ENCODE data around the gene TNFSF12. TPM values are rescaled to one million over a fixed set of nuclear protein-coding genes. Genes with fewer than 3 reads are reported as not detected.

Gene TNFSF12
- total RNA-seq, 1 donor from 2014 or later: 15.0 TPM

DNA sequence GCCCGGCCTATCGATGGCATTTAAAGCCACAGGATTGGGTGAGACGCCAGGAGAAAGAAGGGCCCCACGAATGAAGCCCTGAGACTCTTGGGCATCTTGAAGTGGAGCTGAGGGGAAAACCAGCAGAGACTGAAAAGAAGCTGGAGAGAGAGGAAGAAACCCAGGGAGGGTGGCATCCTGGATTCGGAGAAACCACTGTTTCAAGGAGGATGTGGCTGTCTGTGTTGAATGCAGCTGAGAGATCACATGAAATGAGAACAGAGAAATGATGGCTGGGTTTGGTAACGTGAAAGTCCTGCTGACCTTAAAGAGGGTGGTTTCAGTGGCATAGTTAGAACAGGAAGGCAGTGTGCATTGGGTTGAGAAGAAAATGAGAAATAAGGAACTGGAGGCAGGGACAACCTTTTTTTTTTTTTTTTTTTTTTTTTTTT lies 3.8 kb downstream of the TNFSF12 start:
- Mint-ChIP-seq H3K4me1 (ENCODE audit: unreplicated experiment) (peaks cover 14% of the 10 kb centered on the region), H3K9me3 (ENCODE audit: unreplicated experiment) (no peaks in the 10 kb centered on the region), H3K27me3 (ENCODE audit: unreplicated experiment) (no peaks in the 10 kb centered on the region), H3K36me3 (ENCODE audit: unreplicated experiment) (no peaks in the 10 kb centered on the region), H3K27ac (ENCODE audit: unreplicated experiment) (no peak overlapping the region), H3K4me3 (ENCODE audit: unreplicated experiment) (no peak overlapping the region)
- no peak for DNase-seq (ENCODE audit: extremely low spot score, unreplicated experiment)
- TF ChIP-seq, protein P1, sequence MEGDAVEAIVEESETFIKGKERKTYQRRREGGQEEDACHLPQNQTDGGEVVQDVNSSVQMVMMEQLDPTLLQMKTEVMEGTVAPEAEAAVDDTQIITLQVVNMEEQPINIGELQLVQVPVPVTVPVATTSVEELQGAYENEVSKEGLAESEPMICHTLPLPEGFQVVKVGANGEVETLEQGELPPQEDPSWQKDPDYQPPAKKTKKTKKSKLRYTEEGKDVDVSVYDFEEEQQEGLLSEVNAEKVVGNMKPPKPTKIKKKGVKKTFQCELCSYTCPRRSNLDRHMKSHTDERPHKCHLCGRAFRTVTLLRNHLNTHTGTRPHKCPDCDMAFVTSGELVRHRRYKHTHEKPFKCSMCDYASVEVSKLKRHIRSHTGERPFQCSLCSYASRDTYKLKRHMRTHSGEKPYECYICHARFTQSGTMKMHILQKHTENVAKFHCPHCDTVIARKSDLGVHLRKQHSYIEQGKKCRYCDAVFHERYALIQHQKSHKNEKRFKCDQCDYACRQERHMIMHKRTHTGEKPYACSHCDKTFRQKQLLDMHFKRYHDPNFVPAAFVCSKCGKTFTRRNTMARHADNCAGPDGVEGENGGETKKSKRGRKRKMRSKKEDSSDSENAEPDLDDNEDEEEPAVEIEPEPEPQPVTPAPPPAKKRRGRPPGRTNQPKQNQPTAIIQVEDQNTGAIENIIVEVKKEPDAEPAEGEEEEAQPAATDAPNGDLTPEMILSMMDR (IDR thresholded peaks at IDR 0.05): no peak

DNA sequence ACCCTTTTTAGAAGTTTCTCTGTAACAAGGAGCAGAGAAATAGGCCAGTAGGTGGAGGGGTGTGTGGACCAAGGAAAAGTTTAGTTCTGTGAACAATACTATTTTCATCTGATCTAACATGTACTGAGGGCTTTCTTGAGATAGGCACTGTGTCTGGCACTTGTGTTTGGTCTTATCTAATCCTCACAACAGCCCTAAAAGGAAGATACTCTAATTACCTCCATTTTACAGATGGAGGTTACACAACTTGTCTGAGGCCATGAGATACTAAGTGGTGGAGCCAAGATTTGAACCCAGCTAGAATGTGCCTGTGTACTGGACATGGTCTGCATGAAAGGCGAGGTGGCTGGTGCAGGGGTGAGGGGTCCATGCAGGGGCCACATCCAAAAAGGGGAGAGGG lies 4.5 kb downstream of the TNFSF12 start:
- H3K27ac Mint-ChIP-seq (ENCODE audit: unreplicated experiment): no peak overlapping the region
- H3K27me3 Mint-ChIP-seq (ENCODE audit: unreplicated experiment): no peaks in the 10 kb centered on the region
- peaks cover 18% of the 10 kb centered on the region for H3K4me1 Mint-ChIP-seq (ENCODE audit: unreplicated experiment)
- no peaks in the 10 kb centered on the region for H3K36me3 Mint-ChIP-seq (ENCODE audit: unreplicated experiment)
- no peak for DNase-seq (ENCODE audit: extremely low spot score, unreplicated experiment)
- no peak overlapping the region for H3K4me3 Mint-ChIP-seq (ENCODE audit: unreplicated experiment)
- TF ChIP-seq, protein P1 (IDR thresholded peaks at IDR 0.05): no peak
- no peaks in the 10 kb centered on the region for H3K9me3 Mint-ChIP-seq (ENCODE audit: unreplicated experiment)

DNA sequence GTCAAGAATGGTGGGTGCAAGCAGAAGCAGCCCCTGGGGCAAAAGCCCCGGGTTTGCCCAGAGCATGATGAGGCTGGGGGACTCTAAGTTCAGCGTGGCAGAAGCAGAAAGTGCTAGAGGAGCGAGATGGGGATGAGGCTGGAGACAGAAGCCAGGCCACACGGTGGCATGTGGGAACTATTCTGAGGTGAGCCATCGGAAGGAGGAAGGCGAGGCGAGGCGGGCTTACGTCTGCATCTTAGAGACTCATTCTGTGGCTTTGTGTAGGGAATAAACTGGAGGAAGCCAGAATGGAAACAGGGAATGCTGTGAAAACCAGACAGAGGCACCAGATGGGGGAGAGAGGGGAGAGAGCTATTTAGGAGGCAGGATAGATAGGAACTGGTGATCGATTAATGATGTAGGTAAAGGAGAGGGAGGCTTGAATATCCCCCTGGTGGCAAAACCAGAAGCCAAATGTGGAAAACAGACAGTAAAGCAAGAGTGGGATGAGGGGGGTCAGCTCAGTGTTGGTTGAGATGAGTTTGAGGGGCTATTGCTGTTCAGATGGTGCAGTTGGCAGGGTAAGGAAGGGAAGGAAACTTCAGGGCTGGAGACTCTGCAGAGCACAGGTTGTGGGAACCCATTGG lies 6.6 kb downstream of the TNFSF12 start:
- Mint-ChIP-seq H3K27ac (ENCODE audit: unreplicated experiment) (no peak overlapping the region), H3K4me1 (ENCODE audit: unreplicated experiment) (peaks cover 20% of the 10 kb centered on the region), H3K36me3 (ENCODE audit: unreplicated experiment) (no peaks in the 10 kb centered on the region), H3K9me3 (ENCODE audit: unreplicated experiment) (no peaks in the 10 kb centered on the region), H3K4me3 (ENCODE audit: unreplicated experiment) (no peak overlapping the region), H3K27me3 (ENCODE audit: unreplicated experiment) (no peaks in the 10 kb centered on the region)
- DNase-seq (ENCODE audit: extremely low spot score, unreplicated experiment): no peak
- TF ChIP-seq, protein P1 (IDR thresholded peaks at IDR 0.05): peak; percentile 15

DNA sequence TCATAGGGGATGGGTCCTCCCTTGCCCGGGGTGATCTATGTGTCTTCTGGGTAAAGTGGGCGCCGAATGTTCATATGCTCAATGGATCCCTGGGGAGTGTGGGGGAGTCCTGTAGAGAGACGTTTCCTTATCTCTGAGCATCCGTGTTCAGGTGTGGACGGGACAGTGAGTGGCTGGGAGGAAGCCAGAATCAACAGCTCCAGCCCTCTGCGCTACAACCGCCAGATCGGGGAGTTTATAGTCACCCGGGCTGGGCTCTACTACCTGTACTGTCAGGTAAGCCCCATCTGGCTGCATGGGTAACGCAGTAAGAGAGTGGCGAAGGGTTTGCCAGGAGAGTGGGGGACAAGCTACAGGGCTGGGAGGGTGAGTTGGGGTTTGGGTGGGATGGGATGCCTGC lies 7.8 kb downstream of the TNFSF12 start:
- DNase-seq (ENCODE audit: extremely low spot score, unreplicated experiment): no peak
- H3K4me3 Mint-ChIP-seq (ENCODE audit: unreplicated experiment): no peak overlapping the region
- H3K36me3 Mint-ChIP-seq (ENCODE audit: unreplicated experiment): no peaks in the 10 kb centered on the region
- no peak overlapping the region for H3K27ac Mint-ChIP-seq (ENCODE audit: unreplicated experiment)
- H3K4me1 Mint-ChIP-seq (ENCODE audit: unreplicated experiment): peaks cover 26% of the 10 kb centered on the region
- H3K27me3 Mint-ChIP-seq (ENCODE audit: unreplicated experiment): no peaks in the 10 kb centered on the region
- no peaks in the 10 kb centered on the region for H3K9me3 Mint-ChIP-seq (ENCODE audit: unreplicated experiment)
- TF ChIP-seq, protein P1 (IDR thresholded peaks at IDR 0.05): no peak

DNA sequence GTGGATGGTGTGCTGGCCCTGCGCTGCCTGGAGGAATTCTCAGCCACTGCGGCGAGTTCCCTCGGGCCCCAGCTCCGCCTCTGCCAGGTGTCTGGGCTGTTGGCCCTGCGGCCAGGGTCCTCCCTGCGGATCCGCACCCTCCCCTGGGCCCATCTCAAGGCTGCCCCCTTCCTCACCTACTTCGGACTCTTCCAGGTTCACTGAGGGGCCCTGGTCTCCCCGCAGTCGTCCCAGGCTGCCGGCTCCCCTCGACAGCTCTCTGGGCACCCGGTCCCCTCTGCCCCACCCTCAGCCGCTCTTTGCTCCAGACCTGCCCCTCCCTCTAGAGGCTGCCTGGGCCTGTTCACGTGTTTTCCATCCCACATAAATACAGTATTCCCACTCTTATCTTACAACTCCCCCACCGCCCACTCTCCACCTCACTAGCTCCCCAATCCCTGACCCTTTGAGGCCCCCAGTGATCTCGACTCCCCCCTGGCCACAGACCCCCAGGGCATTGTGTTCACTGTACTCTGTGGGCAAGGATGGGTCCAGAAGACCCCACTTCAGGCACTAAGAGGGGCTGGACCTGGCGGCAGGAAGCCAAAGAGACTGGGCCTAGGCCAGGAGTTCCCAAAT lies 8.4 kb downstream of the TNFSF12 start:
- Mint-ChIP-seq H3K9me3 (ENCODE audit: unreplicated experiment) (no peaks in the 10 kb centered on the region), H3K4me1 (ENCODE audit: unreplicated experiment) (peaks cover 26% of the 10 kb centered on the region), H3K36me3 (ENCODE audit: unreplicated experiment) (no peaks in the 10 kb centered on the region), H3K27me3 (ENCODE audit: unreplicated experiment) (no peaks in the 10 kb centered on the region), H3K4me3 (ENCODE audit: unreplicated experiment) (no peak overlapping the region), H3K27ac (ENCODE audit: unreplicated experiment) (no peak overlapping the region)
- TF ChIP-seq, protein P1 (IDR thresholded peaks at IDR 0.05): no peak
- no peak for DNase-seq (ENCODE audit: extremely low spot score, unreplicated experiment)
